RPMI8226 (cell line): ENCODE data around the gene ALG1.
"Not testable (repeated sequence)": the region's sequence is repeated elsewhere in the genome, so short reads cannot be mapped to it uniquely, and the experiment has no call there.

Experiments used
- DNase-seq: peaks from one replicate; pipeline ENCODE4 v3.0.0-alpha.2; 2015

The ALG1 gene, protein sequence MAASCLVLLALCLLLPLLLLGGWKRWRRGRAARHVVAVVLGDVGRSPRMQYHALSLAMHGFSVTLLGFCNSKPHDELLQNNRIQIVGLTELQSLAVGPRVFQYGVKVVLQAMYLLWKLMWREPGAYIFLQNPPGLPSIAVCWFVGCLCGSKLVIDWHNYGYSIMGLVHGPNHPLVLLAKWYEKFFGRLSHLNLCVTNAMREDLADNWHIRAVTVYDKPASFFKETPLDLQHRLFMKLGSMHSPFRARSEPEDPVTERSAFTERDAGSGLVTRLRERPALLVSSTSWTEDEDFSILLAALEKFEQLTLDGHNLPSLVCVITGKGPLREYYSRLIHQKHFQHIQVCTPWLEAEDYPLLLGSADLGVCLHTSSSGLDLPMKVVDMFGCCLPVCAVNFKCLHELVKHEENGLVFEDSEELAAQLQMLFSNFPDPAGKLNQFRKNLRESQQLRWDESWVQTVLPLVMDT

DNA sequence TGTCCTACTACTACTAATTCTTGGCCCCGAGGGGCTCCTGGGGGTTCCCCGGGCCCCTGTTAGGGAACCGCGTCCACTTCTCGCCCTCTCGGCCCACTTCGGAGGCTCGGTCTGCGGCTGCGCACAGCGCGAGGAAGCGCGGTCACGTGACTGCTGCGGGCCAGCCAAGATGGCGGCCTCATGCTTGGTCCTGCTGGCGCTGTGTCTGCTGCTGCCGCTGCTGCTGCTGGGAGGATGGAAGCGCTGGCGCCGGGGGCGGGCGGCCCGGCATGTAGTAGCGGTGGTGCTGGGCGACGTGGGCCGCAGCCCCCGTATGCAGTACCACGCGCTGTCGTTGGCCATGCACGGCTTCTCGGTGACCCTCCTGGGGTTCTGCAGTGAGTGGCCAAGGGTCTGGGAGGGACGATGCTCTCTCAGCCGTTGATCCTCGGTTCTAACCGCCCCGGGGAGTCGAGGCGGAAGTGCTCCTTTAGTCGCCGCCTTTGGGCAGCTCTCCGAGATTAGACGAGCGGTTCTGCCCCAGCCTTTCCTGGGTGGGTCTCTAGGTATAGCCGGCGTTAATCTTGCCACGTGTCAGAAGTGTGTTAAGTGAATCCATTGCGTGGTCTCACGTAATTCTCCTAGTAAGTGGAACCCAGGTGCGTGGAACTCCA lies at the start of gene ALG1:
Gene ALG1, plus strand, starts transcription at position 163 of the 653 bp plus-strand sequence. Its CDS starts 7 bp downstream, at position 170.
- peak; percentile 95 for DNase-seq

DNA sequence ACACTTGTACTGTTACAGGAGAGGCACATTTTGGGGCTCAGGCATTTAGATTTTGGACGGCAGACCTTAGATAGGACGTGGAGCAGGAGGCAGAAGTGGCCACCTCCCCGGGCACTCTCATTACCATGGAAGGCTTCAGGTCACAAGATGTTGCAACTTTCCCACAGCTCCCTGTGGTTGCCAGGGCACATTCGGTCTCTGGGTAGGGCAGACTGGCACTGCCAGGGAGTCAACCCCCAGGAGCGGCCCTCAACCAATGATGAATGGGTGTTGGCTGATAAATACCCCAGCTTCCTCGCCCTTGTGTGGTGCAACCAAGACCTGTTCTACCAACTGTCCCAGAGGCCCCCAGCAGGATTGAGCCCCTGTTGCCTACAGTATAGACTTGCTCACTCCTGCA lies 49.1 kb upstream of the ALG1 start:
- DNase-seq, result no peak

DNA sequence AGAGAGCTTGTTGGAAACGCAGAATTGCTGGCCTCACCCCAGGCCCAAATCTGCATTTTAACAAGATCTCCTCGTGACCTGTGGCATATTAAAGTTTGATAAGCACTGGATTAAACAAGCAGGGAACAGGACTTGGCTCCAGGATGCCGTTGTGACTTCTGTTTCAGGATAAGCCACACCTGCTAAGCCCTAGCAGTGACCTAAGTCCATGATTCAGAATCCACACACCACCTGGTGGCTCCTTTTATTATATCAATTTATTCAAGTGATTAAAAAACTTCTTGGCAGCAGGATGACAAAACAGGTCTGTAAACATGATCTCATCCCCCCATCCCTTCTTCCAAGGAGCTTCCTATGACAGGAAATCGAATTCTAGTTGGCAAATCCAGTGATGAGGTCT lies 47.0 kb upstream of the ALG1 start:
- peak; percentile 74 for DNase-seq

DNA sequence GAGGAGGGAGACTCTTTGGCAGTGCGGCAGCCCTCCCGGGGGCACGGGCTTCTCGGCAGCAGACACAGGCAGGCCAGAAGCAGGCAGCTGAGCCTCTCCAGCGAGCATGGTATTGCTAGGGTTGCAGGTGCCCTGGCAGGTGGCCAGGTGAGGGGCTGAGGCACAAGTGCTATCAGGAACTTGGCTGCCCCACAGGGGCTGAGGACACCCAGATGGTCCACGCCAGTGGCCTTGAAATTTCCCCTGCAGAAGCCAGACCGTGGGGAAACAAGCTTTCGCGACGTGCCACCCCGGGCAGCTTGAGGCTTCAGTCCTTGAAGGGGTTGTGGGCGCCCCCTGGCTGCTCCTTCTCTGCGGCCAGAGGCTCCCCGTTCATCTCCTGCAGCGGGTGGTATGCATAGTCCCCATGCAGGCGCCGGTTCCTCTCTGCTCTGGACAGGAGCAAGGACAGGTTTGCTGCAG lies 46.4 kb upstream of the ALG1 start:
- DNase-seq, result peak; percentile 92

DNA sequence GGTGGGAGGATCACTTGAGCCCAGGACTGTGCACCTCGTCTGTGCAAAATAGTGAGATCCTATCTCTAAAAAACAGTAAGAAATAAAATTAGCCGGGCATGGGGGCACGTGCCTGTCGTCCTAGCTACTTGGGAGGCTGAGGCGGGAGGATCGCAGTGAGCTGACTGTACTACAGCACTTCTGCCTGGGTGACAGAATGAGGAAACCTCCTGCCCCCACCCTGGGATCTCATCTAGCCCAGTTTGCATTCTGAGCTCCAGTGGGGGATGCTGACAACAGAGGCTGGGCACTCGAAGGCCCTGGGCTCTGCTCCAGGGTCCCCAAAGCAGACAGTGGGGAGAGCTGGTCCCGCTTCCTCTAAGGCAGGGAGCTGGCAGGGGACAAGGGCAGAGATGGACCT lies 45.0 kb upstream of the ALG1 start:
- DNase-seq, result no peak

DNA sequence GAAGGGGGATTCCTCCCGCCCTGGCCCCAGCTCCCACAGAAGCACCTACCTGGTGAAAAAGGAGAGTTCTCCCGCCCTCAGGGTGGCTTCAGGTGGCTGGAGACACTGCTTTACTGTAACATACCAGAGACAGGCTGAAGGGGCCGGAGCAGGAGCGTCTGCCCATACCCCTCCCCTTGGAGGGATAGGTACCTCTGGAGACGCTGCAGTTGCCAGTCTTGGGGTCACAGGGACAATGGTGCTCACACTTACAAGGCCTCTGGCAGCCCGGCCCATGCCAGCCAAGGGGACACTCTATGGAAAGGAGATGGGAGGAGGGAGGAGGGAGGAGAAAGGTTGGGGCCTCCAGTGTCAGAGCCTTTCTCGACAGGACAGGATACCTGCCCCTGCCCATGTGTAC lies 44.6 kb upstream of the ALG1 start:
- no peak for DNase-seq

DNA sequence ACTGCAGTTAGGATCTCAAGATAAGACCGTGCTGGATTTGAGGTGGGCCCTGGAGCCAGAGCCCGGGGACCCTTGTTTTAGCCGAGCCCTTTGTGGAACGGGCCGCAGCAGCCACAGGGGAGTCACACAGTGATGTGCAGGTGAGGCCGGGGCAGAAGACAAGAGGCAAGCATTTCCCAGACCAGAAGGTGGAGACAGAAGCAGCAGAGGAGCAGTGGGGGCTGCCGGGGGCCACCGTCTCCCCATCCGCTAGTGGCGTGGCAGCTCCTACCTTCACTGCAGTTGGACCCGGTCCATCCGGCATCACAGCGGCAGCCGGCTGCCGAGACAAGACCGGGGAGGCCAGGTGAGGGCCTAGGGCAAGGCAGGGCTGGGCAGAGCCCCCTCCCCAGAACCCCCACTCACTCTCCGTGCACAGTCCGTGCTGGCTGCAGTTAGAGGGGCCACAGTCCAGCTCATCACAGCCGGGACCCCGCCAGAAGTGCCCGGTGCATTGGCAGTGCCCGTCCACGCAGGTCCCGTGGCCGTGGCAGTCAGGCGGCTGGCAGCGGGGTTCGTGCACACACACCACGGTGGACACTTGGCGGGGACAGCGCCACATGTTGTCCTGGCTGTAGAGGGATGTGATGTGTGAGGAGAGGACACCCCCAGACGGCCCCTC lies 43.9 kb upstream of the ALG1 start:
- DNase-seq, result no peak

DNA sequence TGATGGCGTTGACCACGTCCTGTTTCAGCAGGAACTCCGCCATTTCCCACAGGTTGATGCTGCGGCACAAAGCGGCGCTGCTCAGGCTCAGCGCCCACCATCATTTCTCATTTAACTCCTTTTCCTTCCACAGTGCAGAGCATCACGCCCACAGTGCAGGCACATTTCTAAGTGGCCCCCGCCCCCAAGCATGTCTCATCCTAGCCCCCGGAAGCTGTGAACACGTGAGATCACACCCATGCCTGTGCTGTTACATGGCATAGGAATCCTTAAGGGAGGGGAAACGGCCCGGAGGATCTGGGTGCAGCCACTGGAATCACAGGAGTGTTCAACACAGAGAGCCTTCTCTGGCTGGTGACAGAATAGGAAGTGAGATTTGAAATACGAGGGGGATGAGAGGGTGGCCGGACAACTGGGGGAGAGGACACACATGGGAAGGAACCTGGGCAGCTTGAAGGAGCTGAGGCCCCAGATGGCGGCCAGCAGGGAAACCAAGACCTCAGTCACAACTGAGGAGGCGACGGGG lies 42.6 kb upstream of the ALG1 start:
- no peak for DNase-seq

DNA sequence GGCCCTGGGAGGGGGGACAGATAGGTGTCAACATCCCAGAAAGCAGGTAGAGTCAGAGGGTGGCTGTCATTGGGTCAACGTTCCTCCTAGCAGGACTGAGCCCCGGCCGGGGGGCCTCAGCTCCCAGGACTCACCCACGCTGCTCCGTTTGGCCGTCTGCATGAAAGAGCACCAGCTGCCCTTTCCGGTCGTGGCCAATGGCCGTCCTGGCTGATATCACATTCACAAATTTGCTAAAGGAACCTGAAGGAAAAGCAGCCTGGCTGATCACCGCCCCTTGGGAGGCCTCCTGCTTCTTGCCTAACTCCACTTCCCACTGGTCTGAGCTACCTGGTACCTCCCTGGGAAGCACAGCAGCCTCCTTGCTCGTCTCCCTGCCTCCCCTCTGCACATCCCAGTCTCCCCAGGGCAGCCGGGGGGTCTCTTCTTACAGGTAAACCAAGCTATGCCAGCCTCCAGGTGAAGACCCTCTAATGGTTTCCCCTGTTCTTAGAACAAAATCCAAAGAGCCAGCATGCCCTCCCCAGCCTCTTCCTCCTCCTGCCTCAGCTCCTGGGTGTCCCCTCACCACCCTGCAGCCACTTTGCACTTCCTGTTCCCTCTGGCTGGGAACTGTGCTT lies 41.3 kb upstream of the ALG1 start:
- no peak for DNase-seq

DNA sequence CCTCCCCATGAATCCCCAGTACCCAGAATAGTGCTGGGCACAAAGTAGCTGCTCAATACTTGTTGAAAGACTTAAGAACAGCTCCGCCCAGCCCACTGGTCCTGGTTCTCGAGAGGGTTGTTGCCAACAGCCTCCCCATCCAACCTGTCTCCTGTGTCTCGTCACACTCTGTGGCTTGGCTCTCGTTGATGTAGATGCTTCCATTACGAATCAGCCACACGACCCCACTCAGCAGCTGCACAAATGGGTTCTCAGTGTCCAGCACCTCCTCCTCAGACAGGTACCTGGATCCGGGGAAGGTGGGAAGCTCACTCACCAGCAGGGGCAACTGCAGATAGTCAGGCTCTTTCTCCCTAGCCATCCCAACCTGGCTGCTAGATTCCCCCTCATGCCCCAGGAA lies 40.0 kb upstream of the ALG1 start:
- no peak for DNase-seq

DNA sequence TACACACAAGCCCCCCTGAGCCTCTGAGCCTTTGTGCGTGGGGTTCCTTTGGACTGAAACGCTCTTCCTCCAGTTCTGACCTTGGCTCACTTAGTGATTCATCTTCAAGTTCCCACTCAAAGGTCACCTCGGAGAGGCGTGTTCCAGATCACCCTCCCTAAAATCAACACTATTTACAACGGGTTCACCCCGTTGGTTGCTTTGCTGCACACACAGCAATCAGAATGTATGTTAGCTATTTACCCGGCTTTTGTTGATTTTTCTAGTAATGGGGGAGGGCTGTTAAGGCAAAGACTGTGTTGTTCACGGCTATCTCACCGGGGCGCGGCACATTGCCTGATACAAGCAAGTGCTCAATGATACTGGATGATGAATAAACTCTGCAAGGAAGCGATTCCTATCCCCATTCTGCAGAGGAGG lies 38.9 kb upstream of the ALG1 start:
- DNase-seq, result no peak

DNA sequence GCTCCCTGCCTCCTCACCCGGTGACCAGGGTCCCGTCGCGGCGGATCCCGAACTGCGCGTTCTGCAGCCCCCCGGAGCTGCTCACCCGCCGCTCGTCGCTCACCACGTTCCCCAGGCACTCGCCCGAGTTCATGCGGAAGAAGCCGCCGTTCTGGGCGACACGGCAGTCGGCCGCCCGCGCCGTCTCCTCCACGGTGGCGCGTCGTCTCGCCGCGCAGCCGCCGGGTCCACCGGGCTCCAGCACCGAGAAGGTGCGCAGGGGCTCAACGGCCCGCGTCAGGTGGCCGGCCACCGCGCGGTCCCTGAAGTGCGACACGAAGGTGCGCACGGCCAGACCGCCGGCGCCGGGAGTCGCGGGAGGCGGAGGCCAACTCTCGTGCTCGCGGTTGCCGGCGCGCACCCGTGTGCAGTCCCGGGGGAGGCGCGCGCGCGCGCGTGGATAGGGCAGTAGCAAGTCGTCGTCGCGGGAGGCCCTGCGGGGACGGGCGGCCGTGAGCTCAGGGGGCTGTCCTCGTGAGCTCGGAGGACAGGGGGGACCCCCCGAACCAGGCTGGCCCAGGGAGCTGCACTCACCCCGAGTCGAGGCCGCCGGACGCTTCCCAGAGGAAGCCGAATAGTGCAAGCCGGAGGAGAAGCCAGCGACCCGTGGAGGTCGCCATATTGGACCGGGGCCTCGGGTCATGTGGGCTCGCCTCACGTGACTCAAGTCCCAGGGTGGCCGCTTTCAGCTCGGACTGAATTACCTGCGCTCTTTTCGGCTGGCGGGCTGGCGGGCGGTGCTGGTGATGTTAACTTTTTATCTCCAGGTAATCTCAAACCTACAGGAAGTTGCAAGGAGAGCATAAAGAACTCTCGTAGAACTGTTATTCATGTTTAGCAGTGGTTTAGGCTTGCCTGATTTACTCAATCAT lies 38.1 kb upstream of the ALG1 start, which contains the start of gene NAGPA:
Gene NAGPA, minus strand, starts transcription at position 680 of the 911 bp plus-strand sequence. Its CDS starts 21 bp downstream, at position 659.
- DNase-seq, result peak; percentile 91

DNA sequence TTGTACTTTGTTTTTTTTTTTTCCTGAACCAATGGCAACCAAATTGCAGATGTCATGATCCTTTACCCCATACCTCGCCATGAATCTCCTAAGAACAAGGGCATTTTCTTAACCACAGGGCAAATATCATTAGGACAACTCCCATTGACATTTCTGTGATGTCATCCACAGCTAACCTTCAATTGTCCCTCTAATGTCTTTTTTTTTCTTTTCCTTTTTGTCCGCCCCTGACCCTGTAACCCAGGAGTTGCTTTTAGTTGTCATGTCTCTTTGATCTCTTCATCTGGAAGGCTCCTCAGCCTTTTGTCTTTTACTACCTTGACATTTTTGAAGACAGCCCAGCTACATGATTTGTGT lies 37.5 kb upstream of the ALG1 start:
- DNase-seq, result no peak

DNA sequence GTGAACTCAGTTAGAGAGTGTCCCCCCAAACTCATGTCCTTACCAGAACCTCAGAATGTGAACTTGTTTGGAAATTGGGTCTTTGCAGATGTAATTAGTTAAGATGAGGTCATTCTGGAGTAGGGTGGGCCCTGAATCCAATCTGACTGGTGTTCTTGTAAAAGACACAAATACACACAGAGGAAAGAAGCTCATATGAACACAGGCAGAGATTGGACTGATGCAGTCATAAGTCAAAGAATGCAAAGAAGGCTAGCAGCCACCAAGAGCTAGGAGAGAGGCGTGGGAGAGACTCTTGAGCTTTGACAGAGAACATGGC lies 35.8 kb upstream of the ALG1 start:
- DNase-seq, result no peak

DNA sequence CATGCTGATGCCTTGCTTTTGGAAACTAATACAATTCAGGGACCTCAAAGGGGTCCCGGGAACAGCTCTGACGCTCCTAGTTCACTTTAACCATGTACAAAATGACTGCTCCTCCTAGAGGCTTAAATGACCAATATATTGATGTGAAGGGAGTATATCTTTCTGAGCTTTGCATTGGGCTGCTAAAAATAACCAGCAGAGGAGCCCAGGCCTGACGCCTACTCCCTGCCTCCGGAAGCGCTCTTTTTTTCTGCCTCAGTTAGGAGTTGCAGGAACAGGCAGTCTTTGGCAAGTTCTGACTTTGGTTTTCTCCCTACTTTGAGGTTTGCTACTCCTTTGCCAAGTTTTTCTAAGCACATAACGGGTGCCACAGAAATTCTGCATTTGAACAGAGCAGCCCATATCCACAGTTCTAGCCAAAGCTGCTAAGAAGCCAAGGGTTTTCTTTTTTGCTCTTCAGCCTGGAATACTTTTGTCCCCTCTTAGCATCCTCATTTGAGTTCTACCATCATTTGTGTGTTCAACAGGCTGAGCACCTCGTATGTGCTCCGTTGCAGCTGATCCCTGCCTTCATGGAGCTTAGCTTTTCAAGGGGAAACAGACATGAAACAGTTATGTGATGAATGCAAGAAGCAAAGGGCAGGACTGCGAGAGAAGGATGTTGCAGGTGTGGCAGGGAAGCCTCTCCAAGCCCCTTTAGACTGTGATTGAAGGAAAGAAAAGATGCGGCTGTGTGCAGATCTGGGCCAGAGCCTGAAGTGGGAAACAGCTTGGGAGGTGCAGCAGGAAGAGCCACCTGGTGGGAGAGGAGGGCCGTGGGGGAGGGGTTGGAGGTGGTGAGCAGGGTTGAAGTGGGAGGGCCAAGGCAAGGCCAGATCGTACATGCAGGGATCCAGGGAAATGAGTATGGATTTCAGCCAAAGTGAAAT lies 35.2 kb upstream of the ALG1 start:
- peak; percentile 72 for DNase-seq

DNA sequence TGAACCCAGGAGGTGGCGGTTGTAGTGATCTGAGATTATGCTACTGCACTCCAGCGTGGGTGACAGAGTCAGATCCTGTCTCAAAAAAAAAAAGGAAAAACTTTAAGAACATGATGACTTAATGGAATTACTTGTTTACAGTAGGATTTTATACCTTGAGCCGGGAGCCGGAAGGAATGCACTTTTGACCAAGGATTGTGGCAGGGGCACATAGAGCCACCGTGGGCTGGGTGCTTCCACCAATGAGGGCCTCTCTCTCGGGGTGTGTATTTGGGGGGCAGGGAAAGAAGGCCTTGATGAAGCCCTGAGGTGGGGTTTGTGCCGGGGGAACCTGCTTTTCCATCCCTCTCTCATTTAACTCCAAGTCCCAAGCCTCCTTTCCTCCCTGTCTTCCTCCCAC lies 31.2 kb upstream of the ALG1 start:
- no peak for DNase-seq

DNA sequence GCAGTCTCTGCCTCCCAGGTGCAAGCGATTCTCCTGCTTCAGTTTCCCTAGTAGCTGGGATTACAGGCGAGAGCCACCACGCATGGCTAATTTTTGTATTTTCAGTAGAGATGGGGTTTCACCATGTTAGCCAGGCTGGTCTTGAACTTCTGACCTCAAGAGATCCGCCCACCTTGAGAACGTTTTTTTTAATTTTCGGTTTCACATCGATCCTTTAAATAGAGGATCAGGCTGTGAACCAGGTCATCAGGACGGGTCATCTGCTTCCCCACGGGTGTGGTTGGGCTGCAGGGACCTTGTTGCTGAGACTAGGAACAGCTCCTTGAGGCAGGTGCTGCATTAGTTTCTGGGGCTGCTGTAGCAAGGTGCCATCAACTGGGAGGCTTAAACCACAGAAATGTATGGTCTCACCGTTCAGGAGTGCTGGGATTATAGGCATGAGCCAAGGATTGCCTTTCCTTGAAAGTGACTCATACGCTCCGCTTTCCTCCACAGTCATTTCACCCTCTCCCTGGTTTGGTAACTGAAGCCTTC lies 30.0 kb upstream of the ALG1 start:
- DNase-seq, result peak; percentile 95

DNA sequence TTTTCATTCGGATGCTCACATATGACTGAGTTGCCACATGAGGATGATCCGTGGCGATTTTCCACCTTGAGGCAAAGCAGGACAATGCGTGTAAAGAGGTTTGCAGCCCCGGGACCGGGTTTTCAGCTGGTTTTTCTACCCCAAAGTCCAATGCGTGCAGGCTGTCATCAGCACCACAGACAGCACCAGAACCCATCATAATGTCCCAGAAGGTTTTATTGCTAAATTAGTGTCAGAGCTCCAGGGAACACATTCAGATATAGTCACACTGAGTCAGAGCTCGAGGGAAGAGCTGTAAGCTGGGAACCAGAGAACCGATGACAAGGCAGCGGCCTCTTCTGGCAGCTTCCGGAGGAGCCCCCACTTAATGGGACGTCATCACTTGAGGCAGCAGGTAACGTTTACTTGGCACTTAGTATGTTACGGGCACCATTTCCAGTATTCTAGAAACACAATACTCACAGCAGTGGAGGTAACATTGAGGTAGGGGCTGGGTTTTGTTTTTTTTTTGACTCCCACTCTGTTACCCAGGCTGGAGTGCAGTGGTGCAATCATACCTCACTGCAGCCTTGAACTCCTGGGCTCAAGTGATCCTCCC lies 29.0 kb upstream of the ALG1 start:
- DNase-seq, result peak; percentile 47

DNA sequence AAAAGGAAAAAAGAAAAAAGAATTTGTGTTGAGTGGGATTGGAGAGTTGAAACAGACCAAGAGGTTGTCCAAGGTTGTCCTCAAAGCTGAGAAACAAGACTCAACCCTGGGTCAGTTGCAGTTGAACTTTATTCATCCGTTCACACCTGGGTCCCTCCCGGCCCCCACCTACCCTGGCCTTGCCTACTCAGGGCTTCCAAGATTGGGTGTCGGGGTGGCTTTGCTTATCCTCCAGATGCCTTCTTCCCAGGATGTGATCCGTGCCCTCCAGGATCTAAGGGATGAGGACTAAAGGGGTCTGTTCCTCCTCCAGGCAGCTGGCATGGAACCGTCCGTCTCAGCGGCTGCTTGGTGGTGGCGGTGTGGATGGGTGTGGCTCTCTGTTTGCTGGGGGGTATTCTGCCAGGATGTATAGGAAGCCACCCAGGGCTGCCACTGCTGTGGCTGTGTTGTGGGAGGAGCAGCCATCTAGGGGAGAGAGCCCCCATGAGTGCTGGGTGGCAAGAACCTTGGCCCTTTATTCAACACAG lies 27.6 kb upstream of the ALG1 start:
- no peak for DNase-seq

DNA sequence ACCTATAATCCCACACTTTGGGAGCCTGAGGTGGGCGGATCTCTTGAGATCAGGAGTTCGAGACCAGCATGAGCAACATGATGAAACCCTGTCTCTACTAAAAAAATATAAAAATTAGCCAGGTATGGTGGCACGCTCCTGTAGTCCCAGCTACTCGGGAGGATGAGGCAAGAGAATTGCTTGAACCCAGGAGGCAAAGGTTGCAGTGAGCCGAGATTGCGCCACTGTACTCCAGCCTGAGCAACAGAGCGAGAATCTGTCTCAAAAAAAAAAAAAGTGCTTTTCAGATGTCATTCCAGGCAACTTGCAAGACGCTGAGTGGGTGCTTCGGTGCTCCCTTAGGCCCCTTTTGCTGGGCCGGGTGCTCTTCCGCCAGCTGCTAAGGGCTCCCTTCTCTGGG lies 27.1 kb upstream of the ALG1 start:
- not testable (repeated sequence) for DNase-seq
